ENCODE results near the gene ZC3HAV1L.

- TF ChIP-seq EP300 (IDR thresholded peaks at IDR 0.05; ENCODE audit: borderline replicate concordance) (no peak), REST (IDR thresholded peaks at IDR 0.05; ENCODE audit: low read depth) (no peak), CEBPB (IDR thresholded peaks at IDR 0.05) (no peak)
These were observed 42.6 kb upstream of the ZC3HAV1L start for GRCh38 chr7:139078399-139078798.

Measured in Ishikawa (cell line).